Peyer's patch (tissue), 4 donors: ENCODE data around the gene SCUBE3.

Experiments
- POLR2A ChIP-seq, 2 donors: fragments of 450-650 bp; IDR thresholded peaks; one replicate each; pipeline ENCODE4 v1.5.1; 2017; ENCODE audit warnings: antibody characterized with exemption in 2 of 2, mild to moderate bottlenecking in 2 of 2, moderate library complexity in 2 of 2
- TF ChIP-seq, protein P1 (sequence below), 6 experiments: fragments of 450-650 bp in 4 of 6; fragments of 200-600 bp in 2 of 6; sonication (generic) in 1 of 6; IDR thresholded peaks; one replicate each; pipeline ENCODE4 v1.5.1; 2017 to 2019; ENCODE audit warnings: antibody characterized with exemption in 6 of 6, mild to moderate bottlenecking in 3 of 6, moderate library complexity in 1 of 6

DNA sequence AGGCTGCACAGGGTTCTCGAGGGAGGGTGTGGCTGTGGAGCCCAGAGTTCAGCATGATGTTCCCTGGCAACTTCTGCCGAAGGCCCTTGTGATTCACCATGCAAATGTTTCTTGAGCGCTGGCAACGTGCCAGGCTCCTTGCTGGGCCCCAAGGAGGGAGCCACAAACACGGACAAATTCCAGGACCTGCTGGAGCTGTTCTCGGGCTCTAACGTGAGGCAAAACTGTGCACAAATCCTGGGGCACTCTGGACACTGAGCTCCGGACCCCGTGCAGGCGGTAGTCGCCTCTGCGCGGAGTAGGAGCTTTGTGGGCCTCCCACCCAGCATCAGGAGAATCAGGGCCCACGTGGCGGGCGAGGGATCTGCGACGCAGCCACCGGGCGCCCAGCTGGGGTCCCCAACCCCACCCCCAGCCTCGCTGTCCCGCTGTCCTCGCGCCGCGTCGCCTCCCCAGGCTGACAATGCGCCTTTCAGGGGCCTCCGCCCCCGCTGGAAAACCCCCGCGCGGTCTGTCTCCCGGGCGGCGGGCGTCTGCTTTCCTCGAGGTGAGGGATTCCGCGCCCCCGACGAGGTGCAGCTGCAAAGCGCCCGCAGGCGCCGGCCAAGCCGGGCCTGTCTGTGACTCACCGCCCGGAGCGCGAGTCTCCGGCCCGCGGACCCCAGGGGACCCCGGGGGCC is 31.7 kb upstream of the SCUBE3 start:
- TF ChIP-seq, protein P1, sequence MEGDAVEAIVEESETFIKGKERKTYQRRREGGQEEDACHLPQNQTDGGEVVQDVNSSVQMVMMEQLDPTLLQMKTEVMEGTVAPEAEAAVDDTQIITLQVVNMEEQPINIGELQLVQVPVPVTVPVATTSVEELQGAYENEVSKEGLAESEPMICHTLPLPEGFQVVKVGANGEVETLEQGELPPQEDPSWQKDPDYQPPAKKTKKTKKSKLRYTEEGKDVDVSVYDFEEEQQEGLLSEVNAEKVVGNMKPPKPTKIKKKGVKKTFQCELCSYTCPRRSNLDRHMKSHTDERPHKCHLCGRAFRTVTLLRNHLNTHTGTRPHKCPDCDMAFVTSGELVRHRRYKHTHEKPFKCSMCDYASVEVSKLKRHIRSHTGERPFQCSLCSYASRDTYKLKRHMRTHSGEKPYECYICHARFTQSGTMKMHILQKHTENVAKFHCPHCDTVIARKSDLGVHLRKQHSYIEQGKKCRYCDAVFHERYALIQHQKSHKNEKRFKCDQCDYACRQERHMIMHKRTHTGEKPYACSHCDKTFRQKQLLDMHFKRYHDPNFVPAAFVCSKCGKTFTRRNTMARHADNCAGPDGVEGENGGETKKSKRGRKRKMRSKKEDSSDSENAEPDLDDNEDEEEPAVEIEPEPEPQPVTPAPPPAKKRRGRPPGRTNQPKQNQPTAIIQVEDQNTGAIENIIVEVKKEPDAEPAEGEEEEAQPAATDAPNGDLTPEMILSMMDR (IDR thresholded peaks at IDR 0.05) = no peak
- no peak for TF ChIP-seq POLR2A (IDR thresholded peaks at IDR 0.05)
